HAP-1 (cell line): ENCODE data around the gene RUNX2.

Experiments used
- DNase-seq, 2 experiments: peaks; one replicate each; pipeline ENCODE4 v3.0.0-alpha.2; 2016 to 2020; ENCODE audit warnings: low spot score in 2 of 2
- H3K27me3 ChIP-seq: fragments of 250-450 bp; sonication (Bioruptor Pico); 2 replicates; pipeline ENCODE4 v1.5.1; 2020; ENCODE audit warnings: low read depth, mild to moderate bottlenecking, moderate library complexity
- H3K36me3 ChIP-seq: fragments of 250-450 bp; sonication (Bioruptor Pico); replicated peaks from 2 replicates; pipeline ENCODE4 v1.5.1; 2020; ENCODE audit warnings: mild to moderate bottlenecking
- H3K4me1 ChIP-seq: fragments of 250-450 bp; sonication (Bioruptor Pico); 2 replicates; pipeline ENCODE4 v1.5.1; 2020; ENCODE audit warnings: mild to moderate bottlenecking
- H3K4me3 ChIP-seq: fragments of 250-450 bp; sonication (Bioruptor Pico); 2 replicates; pipeline ENCODE4 v1.5.1; 2020; ENCODE audit warnings: mild to moderate bottlenecking, moderate library complexity
- H3K9me3 ChIP-seq: fragments of 250-450 bp; sonication (Bioruptor Pico); 2 replicates; pipeline ENCODE4 v1.5.1; 2020; ENCODE audit warnings: mild to moderate bottlenecking, moderate library complexity
- in situ Hi-C: fragments of 300-500 bp; cut with MboI; formaldehyde crosslinking; loops from 3 replicates; pipeline ENCODE4 v1.14.3; 2020; ENCODE audit warnings: low sequenced_read_pairs, inconsistent platforms, mixed read lengths

The RUNX2 gene

GRCh38 chr6:45437439-45437815 is 109.3 kb downstream of the RUNX2 start:
- peaks cover 8% of the 10 kb centered on the region; the same call in 1 of the 2 replicates for H3K27me3 ChIP-seq
- H3K9me3 ChIP-seq, result no peaks in the 10 kb centered on the region
- no peak overlapping the region for H3K4me3 ChIP-seq
- in situ Hi-C loops, result no loop called here
- no peak for DNase-seq
- H3K36me3 ChIP-seq, result no peaks in the 10 kb centered on the region
- no peaks in the 10 kb centered on the region for H3K4me1 ChIP-seq

DNA sequence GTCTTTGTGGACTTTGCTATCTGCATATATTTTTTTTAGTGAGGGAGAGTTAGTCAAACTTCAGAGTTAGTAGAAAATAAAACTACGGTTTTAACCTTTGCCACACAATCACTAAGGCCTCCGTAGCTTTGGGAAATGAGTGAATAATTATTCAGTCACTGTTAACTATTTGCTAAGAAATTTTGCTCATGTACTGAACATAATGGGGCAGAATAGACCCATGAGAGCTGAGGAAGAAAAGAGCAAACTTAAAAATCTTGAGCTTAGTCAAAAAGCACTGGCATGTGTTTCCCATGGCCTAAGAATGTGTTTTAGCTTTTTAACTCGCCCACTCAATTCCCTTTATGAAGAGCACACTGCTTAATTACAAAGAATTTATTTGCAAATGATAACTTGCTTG is 110.0 kb downstream of the RUNX2 start:
- Histone ChIP-seq H3K27me3 (peaks cover 8% of the 10 kb centered on the region; the same call in 1 of the 2 replicates), H3K9me3 (no peaks in the 10 kb centered on the region), H3K4me1 (no peaks in the 10 kb centered on the region), H3K36me3 (no peaks in the 10 kb centered on the region), H3K4me3 (no peak overlapping the region)
- no peak for DNase-seq
- in situ Hi-C loops, result no loop called here

DNA sequence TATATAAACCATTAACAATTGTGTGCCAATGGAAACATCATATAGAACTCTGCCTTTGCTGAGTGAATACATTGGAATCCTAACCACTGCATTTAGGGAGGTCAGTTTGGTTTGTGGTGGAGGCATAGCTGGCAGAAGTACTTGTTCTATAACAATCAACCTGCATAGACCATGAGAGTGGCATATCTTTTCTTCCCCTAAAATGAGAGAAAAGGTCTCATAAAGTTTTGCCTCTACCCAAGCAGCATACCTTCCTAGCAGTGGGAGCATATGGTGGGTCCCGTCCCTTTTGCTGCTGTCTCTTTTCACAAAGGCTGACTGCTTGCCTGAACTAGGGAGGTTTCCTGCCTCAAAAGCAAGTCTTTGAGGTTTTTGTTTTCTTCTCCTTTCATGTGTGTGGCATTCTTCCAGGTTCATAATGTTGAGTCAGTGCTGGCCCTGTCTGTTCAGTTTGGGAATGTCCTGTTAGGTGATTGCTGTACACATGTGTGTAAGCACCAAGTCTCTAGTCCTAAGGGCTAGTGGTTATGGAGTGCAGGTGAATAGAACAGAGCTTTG is 110.8 kb downstream of the RUNX2 start:
- Histone ChIP-seq H3K4me3 (no peak overlapping the region), H3K36me3 (no peaks in the 10 kb centered on the region), H3K27me3 (0 out of 2 replicates have a peak, but pooled peaks cover 2% of the 10 kb centered on the region), H3K9me3 (no peaks in the 10 kb centered on the region), H3K4me1 (no peaks in the 10 kb centered on the region)
- in situ Hi-C loops, result no loop called here
- DNase-seq, result no peak

- DNase-seq, result no peak
- in situ Hi-C loops, result no loop called here
- Histone ChIP-seq H3K36me3 (no peaks in the 10 kb centered on the region), H3K4me1 (no peaks in the 10 kb centered on the region), H3K4me3 (no peak overlapping the region), H3K9me3 (no peaks in the 10 kb centered on the region), H3K27me3 (no peaks in the 10 kb centered on the region)
Observed at GRCh38 chr6:45439459-45439858, 111.3 kb downstream of the RUNX2 start.

DNA sequence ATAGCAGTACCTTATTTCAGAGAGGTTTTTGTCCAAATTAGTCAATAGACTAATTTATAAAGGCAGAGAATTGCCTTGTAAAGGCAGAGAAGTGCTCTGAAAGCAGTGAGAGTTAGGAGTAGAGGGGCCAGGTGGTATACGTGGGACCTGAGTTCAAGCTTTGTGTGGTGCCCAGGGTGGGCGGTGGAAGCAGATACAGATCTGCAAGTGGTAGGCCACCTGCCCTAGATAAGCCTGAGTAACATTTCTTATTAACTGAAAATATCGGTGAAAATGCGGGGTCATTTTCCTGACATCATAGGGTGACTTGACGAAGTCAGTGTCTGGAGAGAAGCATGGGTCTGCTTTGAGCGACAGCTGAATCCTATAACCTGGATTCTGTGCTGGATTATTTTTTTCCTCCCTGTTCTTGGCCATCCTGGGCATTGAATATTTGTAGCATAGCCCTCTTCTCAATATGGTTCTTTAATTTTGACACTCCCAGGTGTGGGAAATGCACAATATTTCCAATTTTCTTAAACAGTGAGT is 111.8 kb downstream of the RUNX2 start:
- DNase-seq, result no peak
- in situ Hi-C loops, result no loop called here
- H3K9me3 ChIP-seq, result no peaks in the 10 kb centered on the region
- no peaks in the 10 kb centered on the region for H3K4me1 ChIP-seq
- no peaks in the 10 kb centered on the region for H3K36me3 ChIP-seq
- H3K4me3 ChIP-seq, result no peak overlapping the region
- H3K27me3 ChIP-seq, result no peaks in the 10 kb centered on the region

DNA sequence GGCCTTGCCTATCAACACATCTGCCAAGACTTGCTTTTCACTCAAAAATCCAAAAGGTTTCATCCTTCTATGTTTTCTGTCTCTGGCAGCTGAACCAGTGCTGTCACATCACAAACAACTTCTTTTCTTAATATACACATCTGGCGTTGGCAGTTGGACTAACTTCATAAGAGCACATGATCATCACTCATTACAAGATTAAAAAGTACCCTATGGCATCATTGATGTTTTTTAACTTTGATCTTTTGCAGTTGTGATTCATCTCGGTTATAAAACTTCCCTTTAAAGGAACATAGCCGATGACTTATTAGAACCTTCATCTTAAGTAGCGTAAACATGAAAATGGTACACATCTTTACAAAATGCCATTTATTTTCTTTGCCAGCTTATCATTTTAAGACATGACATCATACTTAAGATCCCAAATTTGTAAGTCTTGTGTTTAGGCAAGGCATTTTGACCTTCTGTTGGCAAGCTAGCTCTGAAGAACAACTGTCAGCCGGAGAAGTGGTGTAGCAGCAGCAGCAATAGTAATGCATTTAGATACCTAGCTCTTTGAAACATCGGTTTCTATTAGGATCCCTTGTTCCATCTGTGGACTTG is 113.8 kb downstream of the RUNX2 start:
- Histone ChIP-seq H3K4me3 (no peak overlapping the region), H3K9me3 (no peaks in the 10 kb centered on the region), H3K36me3 (no peaks in the 10 kb centered on the region), H3K4me1 (peaks cover 4% of the 10 kb centered on the region), H3K27me3 (no peaks in the 10 kb centered on the region)
- no peak for DNase-seq
- in situ Hi-C loops, result no loop called here

DNA sequence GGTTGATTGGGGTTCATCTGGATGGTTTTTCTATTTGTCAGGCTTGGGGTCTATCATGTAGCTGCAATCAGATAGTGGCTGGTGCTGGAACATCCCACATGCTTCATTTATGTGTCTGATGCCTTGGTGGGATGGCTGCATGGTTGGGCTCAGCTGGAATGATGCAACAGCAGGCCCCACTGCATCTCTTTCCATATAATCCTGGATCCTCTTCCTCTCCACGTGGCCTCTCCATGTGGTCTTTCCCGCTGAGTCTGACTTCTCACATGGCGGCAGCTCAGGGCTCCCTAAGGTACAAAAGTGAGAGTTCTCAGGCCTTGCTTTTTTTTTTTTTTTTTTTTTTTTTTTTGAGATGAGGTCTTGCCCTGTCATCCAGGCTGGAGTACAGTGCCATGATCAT is 114.6 kb downstream of the RUNX2 start:
- Histone ChIP-seq H3K4me3 (no peak overlapping the region), H3K27me3 (no peaks in the 10 kb centered on the region), H3K36me3 (no peaks in the 10 kb centered on the region), H3K4me1 (peaks cover 4% of the 10 kb centered on the region), H3K9me3 (no peaks in the 10 kb centered on the region)
- in situ Hi-C loops, result no loop called here
- no peak for DNase-seq

- Histone ChIP-seq H3K9me3 (no peaks in the 10 kb centered on the region), H3K4me1 (peaks cover 4% of the 10 kb centered on the region), H3K36me3 (no peaks in the 10 kb centered on the region), H3K4me3 (no peak overlapping the region), H3K27me3 (no peaks in the 10 kb centered on the region)
- no peak for DNase-seq
- in situ Hi-C loops, result no loop called here
Observed at GRCh38 chr6:45445364-45445748, 117.2 kb downstream of the RUNX2 start.

DNA sequence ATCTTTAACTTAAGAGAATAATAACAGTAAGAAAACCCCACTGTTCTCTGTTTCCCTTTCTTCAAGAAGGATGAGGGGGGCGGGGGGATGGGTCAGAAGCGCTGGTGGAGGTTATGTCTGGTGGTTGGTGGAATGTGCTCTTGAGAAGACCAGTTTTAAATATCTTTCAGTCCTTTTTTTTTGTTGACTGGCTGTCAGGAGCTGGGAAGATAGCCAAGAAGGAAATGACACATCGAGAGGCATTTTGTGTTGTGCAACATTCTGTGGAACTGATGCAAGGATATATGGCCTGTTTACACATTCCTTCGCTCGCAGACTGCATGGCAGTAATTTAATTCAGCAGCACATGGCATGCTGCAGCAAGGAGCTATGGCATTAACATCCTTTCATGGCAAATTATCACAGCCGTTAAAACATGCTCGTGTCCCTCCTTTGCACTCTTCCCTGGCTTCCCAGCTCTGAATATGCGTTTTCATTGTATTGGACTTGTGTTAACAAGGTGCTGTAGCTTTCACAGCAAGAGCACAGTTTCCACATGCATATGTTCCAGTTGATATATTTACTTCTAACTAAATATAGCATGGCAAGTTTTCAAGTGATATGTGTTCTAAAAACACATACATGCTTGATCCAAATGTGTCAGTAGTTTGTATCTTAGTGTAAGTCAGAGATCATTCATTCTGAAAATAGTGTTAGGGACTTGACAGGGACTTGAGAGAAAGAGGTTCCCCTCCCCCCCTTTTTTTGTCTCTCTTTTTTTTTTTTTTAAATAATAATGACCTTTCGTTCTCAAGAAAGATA is 117.8 kb downstream of the RUNX2 start:
- H3K9me3 ChIP-seq, result no peaks in the 10 kb centered on the region
- no peaks in the 10 kb centered on the region for H3K36me3 ChIP-seq
- in situ Hi-C loops, result no loop called here
- no peak overlapping the region for H3K4me3 ChIP-seq
- H3K4me1 ChIP-seq, result peaks cover 4% of the 10 kb centered on the region
- H3K27me3 ChIP-seq, result no peaks in the 10 kb centered on the region
- DNase-seq, result peak; percentile 4 to 23

DNA sequence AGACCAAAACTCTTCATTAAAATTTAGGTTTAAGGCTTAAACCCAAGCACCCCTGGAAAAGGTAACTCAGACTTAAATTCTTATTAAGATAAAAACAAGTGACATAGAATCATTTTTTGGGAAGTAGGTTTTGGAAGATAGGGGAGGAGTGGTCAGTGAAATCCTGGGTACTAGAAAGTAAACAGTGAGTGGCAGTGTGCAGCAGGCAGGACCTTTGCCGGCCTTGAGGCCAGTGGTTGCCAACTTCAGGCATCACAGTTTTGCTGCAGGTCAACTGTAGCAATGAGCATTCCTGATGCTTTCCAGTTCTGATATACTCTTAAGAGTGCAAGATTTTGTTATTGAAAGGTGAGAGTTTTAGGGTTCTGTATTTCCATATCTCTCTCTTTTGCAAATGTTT is 118.9 kb downstream of the RUNX2 start:
- Histone ChIP-seq H3K4me3 (no peak overlapping the region), H3K4me1 (peaks cover 4% of the 10 kb centered on the region), H3K9me3 (no peaks in the 10 kb centered on the region), H3K27me3 (peaks cover 4% of the 10 kb centered on the region; the same call in 1 of the 2 replicates), H3K36me3 (no peaks in the 10 kb centered on the region)
- no peak for DNase-seq
- in situ Hi-C loops, result no loop called here

DNA sequence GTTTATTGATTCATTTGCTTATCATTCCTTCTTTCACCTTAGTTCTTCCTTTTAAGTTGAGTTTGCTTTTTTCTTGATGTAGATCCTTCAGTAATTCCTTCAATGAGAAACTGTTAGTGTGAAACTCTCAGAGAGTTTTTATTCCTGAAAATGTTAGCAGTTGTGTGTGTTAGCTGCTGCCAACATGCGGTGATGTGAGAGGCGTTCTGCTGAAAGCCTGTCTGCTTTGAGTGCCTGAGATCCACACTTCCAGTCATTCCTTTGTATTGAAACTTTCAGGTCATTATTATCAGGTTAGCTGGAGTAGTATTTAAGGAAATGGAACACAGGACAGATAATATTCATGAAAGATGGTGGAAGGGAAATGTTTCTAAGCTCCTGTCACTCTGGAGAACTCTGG is 119.6 kb downstream of the RUNX2 start:
- no peak for DNase-seq

GRCh38 chr6:45448417-45449389 is 120.6 kb downstream of the RUNX2 start:
- peaks cover 4% of the 10 kb centered on the region for H3K4me1 ChIP-seq
- DNase-seq, result no peak
- H3K36me3 ChIP-seq, result no peaks in the 10 kb centered on the region

More for the DNA sequence above, 119.6 kb downstream of the RUNX2 start:
- H3K27me3 ChIP-seq, result peaks cover 6% of the 10 kb centered on the region; the same call in 1 of the 2 replicates
- peaks cover 4% of the 10 kb centered on the region for H3K4me1 ChIP-seq
- in situ Hi-C loops, result no loop called here
- H3K9me3 ChIP-seq, result no peaks in the 10 kb centered on the region
- no peak overlapping the region for H3K4me3 ChIP-seq
- no peaks in the 10 kb centered on the region for H3K36me3 ChIP-seq

DNA sequence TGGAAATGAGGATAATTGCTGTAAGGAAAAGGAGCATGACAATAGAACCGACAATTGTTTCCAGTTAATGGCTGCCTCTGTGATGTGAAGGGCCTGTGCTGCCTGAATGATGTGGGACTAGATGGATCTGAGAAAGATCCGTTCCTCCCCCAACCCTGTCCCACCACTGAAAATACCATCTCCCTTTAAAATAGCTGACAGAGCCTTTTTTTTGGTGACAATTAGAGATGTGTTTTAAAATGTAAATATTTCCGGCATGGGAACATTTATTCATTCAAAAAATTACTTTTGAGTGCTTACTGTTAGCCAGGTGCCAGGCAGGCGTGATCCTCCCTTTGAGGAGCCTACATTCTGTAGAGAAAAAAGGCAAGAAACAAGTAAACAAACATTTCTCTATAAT is 122.0 kb downstream of the RUNX2 start:
- in situ Hi-C loops, result no loop called here
- H3K4me1 ChIP-seq, result peaks cover 4% of the 10 kb centered on the region

More at GRCh38 chr6:45448417-45449389, 120.6 kb downstream of the RUNX2 start:
- H3K27me3 ChIP-seq, result peaks cover 6% of the 10 kb centered on the region; the same call in 1 of the 2 replicates
- no peak overlapping the region for H3K4me3 ChIP-seq
- H3K9me3 ChIP-seq, result no peaks in the 10 kb centered on the region
- in situ Hi-C loops, result no loop called here

More for the DNA sequence above, 122.0 kb downstream of the RUNX2 start:
- Histone ChIP-seq H3K4me3 (no peak overlapping the region), H3K27me3 (peaks cover 6% of the 10 kb centered on the region; the same call in 1 of the 2 replicates), H3K36me3 (no peaks in the 10 kb centered on the region), H3K9me3 (no peaks in the 10 kb centered on the region)
- DNase-seq, result no peak
